ENCODE data around the gene CFAP97. TPM values are rescaled to one million over a fixed set of nuclear protein-coding genes. Genes with fewer than 3 reads are reported as not detected.

Gene CFAP97
- total RNA-seq, 1 donor from 2014 or later = 78.6 TPM

- Mint-ChIP-seq H3K9me3 (no peaks in the 10 kb centered on the region), H3K36me3 (no peaks in the 10 kb centered on the region), H3K27me3 (ENCODE audit: insufficient read depth, low read depth) (peaks cover 4% of the 10 kb centered on the region), H3K27ac (no peak overlapping the region), H3K4me3 (no peak overlapping the region), H3K4me1 (peaks cover 4% of the 10 kb centered on the region)
- Histone ChIP-seq H3K79me2 (ENCODE audit: low read depth) (no peaks in the 10 kb centered on the region), H2AFZ (replicated peaks) (no peak overlapping the region), H3K4me2 (no peak overlapping the region), H3K36me3 (no peaks in the 10 kb centered on the region), H4K20me1 (ENCODE audit: low read depth) (no peaks in the 10 kb centered on the region), H3K4me1 (no peaks in the 10 kb centered on the region), H3K9me3 (ENCODE audit: low read depth) (no peaks in the 10 kb centered on the region), H3K27me3 (no peaks in the 10 kb centered on the region), H3K4me3 (no peak overlapping the region), H3F3A (ENCODE audit: low read depth) (peaks cover 12% of the 10 kb centered on the region), H3K9ac (no peak overlapping the region), H3K27ac (no peak overlapping the region)
- TF ChIP-seq CTCF (IDR thresholded peaks at IDR 0.05) = no peak
- TF ChIP-seq EZH2 (IDR thresholded peaks at IDR 0.05) = no peak
- no peak for TF ChIP-seq EZH2phosphoT487 (IDR thresholded peaks at IDR 0.05)
- DNase-seq (ENCODE audit: low spot score) = no peak
Measured at GRCh38 chr4:185138161-185138560, 65.6 kb downstream of the CFAP97 start.

- no peaks in the 10 kb centered on the region for H3K9me3 Mint-ChIP-seq
- no peaks in the 10 kb centered on the region for H3K79me2 ChIP-seq (ENCODE audit: low read depth)
- no peaks in the 10 kb centered on the region for H3K4me1 ChIP-seq
- no peaks in the 10 kb centered on the region for H3K36me3 Mint-ChIP-seq
- no peaks in the 10 kb centered on the region for H3K9me3 ChIP-seq (ENCODE audit: low read depth)
- peaks cover 10% of the 10 kb centered on the region for H3F3A ChIP-seq (ENCODE audit: low read depth)
- no peak overlapping the region for H2AFZ ChIP-seq (replicated peaks)
- H4K20me1 ChIP-seq (ENCODE audit: low read depth) = no peaks in the 10 kb centered on the region
- peaks cover 2% of the 10 kb centered on the region for H3K4me1 Mint-ChIP-seq
- no peak overlapping the region for H3K9ac ChIP-seq
- no peak overlapping the region for H3K27ac Mint-ChIP-seq
- H3K27ac ChIP-seq = no peak overlapping the region
- H3K4me2 ChIP-seq = no peak overlapping the region
- H3K4me3 ChIP-seq = no peak overlapping the region
- TF ChIP-seq EZH2phosphoT487 (IDR thresholded peaks at IDR 0.05) = no peak
- TF ChIP-seq EZH2 (IDR thresholded peaks at IDR 0.05) = no peak
- no peak for TF ChIP-seq CTCF (IDR thresholded peaks at IDR 0.05)
- H3K27me3 Mint-ChIP-seq (ENCODE audit: insufficient read depth, low read depth) = peaks cover 4% of the 10 kb centered on the region
- DNase-seq (ENCODE audit: low spot score) = no peak
- H3K4me3 Mint-ChIP-seq = no peak overlapping the region
- no peaks in the 10 kb centered on the region for H3K27me3 ChIP-seq
- H3K36me3 ChIP-seq = no peaks in the 10 kb centered on the region
Measured at GRCh38 chr4:185137233-185137925, 66.4 kb downstream of the CFAP97 start.

GRCh38 chr4:185134307-185134869 is 69.4 kb downstream of the CFAP97 start:
- Mint-ChIP-seq H3K27me3 (ENCODE audit: insufficient read depth, low read depth) (peaks cover 8% of the 10 kb centered on the region), H3K4me1 (no peaks in the 10 kb centered on the region)
- peak; percentile 67 for DNase-seq (ENCODE audit: low spot score)

More at GRCh38 chr4:185134307-185134869, 69.4 kb downstream of the CFAP97 start:
- H3K4me2 ChIP-seq = no peak overlapping the region
- H3K79me2 ChIP-seq (ENCODE audit: low read depth) = no peaks in the 10 kb centered on the region
- Mint-ChIP-seq H3K9me3 (no peaks in the 10 kb centered on the region), H3K36me3 (no peaks in the 10 kb centered on the region), H3K4me3 (no peak overlapping the region), H3K27ac (no peak overlapping the region)
- H3K4me1 ChIP-seq = no peaks in the 10 kb centered on the region
- H3K27me3 ChIP-seq = peaks cover 6% of the 10 kb centered on the region
- no peak overlapping the region for H3K9ac ChIP-seq
- TF ChIP-seq CTCF (IDR thresholded peaks at IDR 0.05) = peak; percentile 90
- TF ChIP-seq EZH2 (IDR thresholded peaks at IDR 0.05) = no peak
- TF ChIP-seq EZH2phosphoT487 (IDR thresholded peaks at IDR 0.05) = no peak
- no peaks in the 10 kb centered on the region for H3F3A ChIP-seq (ENCODE audit: low read depth)
- no peaks in the 10 kb centered on the region for H4K20me1 ChIP-seq (ENCODE audit: low read depth)
- H3K27ac ChIP-seq = no peak overlapping the region
- no peaks in the 10 kb centered on the region for H3K9me3 ChIP-seq (ENCODE audit: low read depth)
- H3K36me3 ChIP-seq = no peaks in the 10 kb centered on the region
- no peak overlapping the region for H2AFZ ChIP-seq (replicated peaks)
- no peak overlapping the region for H3K4me3 ChIP-seq

Measured in neural progenitor cell (in vitro differentiated cells).